ENCODE results near the gene ZCCHC10.
"Not testable (repeated sequence)": the region's sequence is repeated elsewhere in the genome, so short reads cannot be mapped to it uniquely, and the experiment has no call there.

Gene ZCCHC10

DNA sequence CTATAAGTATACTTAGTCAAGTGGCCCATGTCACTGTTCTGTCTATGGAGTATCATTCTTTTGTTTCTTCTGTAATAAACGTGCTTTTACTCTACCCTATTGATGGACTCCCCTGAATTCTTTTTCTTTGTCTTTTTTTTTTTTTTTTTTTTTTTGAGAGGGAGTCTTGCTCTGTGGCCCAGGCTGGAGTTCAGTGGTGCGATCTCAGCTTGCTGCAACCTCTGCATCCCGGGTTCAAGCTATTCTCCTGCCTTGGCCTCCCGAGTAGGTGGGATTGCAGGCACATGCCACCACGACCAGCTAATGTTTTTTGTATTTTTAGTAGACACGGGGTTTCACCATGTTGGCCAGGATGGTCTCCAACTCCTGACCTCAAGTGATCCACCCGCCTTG, 53.9 kb downstream of the ZCCHC10 start:
- DNase-seq, result not testable (repeated sequence)

DNA sequence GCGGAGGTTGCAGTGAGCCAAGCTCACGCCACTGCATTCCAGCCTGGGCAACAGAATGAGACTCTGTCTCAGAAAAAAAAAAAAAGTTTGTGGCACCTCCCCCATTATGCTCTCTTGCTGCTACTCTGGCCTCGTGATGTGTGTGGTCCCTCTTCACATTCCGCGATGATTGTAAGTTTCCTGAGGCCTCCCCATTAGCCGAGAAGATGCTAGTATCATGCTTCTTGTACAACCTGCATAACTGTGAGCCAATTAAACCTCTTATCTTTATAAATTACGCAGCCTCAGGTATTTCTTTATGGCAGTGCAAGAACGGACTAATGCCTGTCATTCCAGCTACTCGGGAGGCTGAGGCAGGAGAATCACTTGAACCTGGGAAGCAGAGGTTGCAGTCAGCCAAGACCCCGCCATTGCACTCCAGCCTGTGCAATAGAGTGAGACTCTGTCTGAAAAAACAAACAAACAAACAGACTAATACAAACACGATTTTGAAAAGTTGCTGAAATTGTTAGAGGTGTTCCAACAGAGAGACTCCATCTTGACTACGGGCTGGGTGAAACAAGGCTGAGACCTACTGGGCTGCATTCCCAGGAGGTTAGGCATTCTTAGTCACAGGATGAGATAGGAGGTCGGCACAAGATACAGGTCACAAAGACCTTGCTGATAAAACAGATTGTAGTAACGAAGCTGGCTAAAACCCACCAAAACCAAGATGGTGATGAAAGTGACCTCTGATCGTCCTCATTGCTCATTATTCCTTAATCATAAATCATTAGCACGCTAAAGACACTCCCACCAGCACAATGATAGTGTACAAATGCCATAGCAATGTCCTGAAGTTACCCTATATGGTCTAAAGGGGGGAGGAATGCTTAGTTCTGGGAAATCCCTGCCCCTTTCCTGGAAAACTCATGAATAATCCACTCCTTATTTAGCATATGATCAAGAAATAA, 54.6 kb downstream of the ZCCHC10 start:
- no peak for DNase-seq

DNA sequence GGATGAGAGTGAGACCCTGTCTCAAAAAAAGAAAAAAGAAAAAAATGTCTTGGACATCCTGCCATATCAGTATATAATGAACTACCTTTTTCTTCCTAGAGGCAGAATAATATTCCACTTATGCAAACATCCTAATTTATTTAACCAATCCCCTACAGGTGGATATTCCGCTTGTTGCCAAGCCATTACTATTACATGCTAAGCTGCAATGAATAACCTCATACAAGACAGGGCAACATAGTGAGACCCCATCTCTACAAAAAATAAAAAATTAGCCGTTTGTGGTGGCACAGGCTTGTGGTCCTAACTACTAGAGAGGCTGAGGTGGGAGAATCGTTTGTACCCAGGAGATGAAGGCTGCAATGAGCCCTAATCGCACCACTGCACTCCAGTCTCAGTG, 61.2 kb downstream of the ZCCHC10 start:
- no peak for DNase-seq

DNA sequence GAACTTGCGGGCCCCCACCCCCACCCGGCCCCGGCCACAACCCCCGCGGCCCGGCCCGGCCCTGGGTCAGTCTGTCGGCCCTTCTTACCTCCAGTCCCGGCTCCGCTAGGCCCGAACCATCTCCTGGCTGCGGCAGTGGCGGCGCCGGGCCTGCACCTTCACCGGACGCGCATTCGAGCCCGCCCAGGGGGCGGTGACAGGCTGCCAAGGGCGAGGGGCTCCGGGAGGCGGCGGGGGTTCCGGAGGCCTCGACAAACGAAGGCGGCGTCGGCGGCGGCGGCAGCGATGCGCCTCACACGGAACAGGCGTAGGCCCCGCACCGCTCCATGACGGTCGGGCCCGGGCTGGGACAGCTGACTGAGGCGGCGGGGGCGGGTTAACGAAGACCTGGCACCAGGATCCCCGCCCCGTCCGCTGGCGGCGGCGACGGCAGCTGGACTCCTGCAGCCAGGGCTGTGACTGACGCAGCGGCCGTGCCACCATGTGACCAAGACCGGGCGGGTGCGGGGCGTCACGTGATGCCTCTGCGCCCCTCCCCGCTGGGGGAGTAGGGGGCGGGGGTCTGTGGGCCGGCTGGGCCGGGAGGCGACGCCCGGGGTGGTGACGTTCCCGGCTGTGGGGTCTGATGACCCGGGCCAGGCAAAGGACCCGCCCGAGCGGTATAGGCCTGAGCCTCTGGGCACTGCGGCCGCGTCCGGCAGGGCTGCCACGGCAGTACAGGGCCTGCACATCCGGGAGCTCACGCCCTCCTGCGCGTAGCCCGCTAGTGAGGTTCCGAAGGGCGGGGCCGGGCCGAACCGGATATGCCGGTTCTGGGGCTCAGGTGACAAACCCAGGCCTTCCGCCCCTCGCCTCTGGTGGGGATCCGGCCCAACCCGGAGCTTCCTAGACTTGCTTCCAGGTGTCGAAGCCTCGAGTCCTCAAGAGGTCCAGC, 62.9 kb downstream of the ZCCHC10 start, which contains the start of gene AFF4:
AFF4 (minus strand) TSS at position 464 of the 934 bp plus-strand sequence. CDS start 26,445 bp downstream, outside the sequence.
- peak; percentile 89 for DNase-seq

DNA sequence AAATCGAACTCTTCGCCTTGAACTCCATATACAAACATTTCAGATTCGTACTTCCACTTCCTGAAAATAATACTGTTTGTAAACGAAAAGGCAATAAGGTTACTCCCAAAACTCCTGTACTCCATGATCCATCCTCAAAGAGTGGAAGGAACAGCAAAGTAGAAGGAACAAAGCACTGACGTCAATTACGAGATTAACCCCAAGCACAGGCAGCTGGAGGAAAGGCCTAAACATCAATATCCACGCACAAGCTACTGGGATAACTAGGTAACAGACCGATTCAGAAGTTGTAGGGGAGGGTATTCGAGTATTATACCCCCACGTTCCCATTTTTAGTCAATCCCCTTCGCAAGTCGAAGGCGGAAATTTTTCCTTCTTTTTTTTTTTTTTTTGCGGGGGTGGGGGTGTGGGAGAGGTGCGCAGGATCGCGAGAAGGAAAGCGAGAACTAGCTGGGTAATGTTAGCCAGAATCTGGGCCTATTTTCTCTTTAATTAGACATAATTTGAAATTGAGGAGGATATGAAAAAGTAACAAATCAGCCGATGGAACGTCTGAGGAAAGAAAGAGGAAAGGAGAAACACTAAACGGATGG, 63.8 kb downstream of the ZCCHC10 start:
- DNase-seq, result no peak

DNA sequence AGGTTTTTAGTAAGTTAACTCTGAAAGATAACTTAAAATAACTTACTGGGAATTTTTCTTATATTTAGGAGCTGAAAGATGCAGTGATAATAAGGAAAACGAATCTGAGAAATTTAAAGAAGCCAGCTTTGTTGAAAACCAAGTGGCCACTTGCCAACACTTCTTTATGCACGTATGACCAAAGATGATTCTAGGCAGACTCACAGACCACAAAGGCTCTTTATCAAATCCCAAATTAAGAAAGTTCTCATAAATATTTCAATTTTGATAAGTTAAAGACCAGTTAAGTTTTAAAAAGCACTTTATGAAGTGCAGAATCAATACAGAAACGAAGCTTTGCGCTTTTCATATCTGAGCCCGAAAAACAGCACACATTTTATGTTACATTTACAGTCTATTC, 64.5 kb downstream of the ZCCHC10 start:
- no peak for DNase-seq

DNA sequence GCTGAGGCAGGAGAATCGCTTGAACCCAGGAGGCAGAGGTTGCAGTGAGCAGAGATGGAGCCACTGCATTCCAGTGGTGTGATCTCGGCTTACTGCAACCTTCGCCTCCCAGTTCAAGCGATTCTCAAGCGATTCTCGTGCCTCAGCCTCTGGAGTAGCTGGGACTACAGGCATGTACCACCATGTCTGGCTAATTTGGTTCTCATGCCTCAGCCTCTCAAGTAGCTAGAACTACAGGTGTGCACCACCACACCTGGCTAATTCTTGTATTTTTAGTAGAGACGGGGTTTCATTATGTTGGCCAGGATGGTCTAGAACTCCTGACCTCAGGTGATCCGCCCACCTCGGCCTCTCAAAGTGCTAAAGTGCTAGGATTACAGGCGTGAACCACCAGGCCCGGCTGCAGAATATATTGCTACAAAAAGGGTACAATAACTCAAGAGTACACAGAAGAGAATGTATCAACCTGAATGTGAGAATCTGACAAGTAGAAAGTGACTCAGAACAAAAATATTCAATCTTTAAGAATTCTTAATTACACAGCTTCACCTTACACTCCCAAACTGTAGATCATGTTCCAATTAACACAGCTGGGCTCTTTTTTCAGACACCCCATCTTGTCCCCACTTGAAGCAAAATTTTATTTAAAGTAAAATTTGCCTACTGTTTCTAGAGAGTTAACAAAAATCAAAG, 65.1 kb downstream of the ZCCHC10 start:
- not testable (repeated sequence) for DNase-seq

DNA sequence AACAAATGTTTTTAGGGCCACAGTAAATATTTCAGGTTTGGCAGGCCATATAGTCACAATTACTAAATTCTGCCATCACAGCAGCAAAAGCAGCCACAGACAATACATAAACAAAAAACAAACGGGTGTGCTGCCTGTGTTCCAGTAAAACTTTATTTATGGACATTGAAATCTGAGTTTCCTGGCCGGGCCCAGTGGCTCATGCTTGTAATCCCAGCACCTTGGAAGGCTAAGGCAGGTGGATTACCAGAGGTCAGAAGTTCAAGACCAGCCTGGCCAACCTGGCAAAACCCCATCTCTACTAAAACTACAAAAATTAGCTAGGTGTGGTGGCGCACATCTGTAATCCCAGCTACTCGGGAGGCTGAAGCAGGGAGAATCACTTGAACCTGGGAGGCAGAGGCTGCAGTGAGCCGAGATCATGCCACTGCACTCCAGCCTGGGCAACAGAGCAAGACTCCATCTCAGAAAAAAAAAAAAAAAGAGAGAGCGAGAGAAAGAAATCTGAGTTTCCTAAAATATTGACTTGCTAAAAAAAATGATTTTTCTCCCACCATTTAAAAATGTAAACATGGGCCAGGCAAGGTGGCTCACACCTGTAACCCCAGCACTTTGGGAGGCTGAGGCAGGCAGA, 70.1 kb downstream of the ZCCHC10 start:
- not testable (repeated sequence) for DNase-seq

DNA sequence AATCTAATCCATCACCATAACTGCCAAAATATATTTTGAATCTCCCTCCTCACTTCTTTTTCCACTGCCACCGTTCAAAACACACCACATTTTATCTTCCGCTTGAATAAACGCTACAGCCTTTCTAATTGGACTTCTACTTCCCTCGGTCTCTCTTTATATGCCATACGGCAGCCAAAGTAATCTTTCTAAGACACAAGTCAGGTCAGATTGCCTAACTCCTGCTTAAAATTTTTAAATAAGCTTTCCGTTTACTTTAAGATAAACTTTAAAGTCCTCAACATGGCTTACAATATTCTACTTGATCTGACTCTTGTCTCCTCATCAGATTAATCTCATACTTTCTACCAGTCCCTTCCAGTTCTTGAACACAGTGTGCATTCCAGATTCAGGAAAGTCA, 72.6 kb downstream of the ZCCHC10 start:
- DNase-seq, result no peak

DNA sequence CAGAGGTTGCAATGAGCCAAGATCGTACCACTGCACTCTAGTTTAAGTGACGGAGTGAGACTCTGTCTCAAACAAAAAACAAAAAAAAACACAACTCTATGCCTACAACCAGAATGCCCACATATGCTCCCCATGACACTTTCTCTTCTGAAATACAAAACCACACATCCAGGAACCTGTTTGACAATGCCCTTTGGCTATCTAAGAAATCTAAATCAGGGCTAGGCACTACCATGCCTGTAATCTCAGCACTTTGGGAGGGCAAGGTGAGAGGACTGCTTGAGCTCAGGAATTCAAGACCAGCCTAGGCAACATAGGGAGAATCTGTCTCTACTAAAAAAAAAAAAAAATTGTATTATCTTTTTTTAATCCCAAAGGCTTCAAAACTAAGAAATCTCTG, 73.5 kb downstream of the ZCCHC10 start:
- no peak for DNase-seq

DNA sequence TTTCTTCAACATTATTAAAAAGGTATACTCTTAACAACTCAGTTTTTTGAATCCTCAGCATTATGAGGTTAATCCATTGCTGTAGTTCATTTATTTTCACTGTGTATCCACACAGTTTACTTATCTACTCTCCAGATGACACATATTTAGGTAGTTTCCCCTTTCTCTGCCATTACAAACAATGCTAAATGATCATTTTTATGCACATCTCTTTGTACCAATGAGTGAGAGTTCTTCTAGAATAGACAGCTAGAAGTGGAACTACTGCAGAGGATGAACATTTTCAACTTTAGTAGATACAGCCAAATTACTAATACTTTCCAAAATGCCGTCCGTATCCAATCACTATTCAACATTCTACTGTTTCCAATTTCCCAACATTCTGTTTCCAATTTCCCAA, 74.5 kb downstream of the ZCCHC10 start:
- no peak for DNase-seq

DNA sequence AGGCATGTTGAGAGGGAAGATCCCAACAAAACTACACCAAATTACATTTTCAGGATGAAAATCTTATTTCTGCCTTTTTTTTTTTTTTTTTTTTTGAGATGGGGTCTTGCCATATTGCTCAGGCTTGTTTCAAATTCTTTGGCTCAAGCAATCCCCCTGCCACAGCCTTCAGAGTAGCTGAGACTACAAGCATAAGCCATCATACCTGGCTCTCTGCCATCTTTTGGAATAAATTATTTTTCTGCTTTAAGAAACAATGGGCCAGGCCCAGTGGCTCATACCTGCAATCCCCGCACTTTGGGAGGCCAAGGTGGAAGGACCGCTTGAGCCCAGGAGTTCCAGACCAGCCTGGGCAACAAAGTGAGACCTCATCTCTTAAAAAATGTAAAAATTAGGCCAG, 77.2 kb downstream of the ZCCHC10 start:
- no peak for DNase-seq

DNA sequence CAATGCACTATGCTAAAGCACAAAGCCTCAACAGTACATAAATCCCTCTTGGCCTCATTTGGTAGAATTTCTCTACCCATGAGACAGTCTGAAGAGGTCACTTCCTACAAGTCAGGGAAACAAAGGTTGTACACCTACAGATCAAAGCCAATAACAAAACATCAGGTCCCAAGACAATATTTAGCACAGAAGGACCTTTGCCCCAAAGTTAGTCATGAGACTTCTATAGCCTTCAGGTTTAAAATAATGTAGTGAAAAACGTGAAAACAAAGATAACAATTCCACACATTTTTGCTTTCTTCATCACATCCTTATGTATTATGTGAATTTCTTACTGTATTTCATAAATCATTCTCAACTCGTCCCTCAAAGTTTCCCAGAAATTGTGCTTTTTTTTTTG, 78.7 kb downstream of the ZCCHC10 start:
- DNase-seq, result no peak
